IPS DF 6.9 (cell line): Measurements from ENCODE around the gene SNRNP25.
"Not testable (repeated sequence)": the region's sequence is repeated elsewhere in the genome, so short reads cannot be mapped to it uniquely, and the experiment has no call there.

Experiments
- DNase-seq: peaks from one replicate; pipeline ENCODE4 v3.0.0-alpha.2; 2013; ENCODE audit warnings: low read depth, low spot score
- H3K27ac ChIP-seq: one replicate; pipeline ENCODE4 v1.5.1; 2013; ENCODE audit warnings: low read length, control low read depth
- H3K27me3 ChIP-seq: 2 replicates; pipeline ENCODE4 v1.6.1; 2013; ENCODE audit warnings: mild to moderate bottlenecking, low read length; ENCODE audit not compliant: control insufficient read depth, insufficient read depth
- H3K36me3 ChIP-seq: 2 replicates; pipeline ENCODE4 v1.6.1; 2013; ENCODE audit warnings: low read length; ENCODE audit not compliant: control insufficient read depth, insufficient read depth
- H3K4me1 ChIP-seq: 2 replicates; pipeline ENCODE4 v1.6.1; 2013; ENCODE audit warnings: low read length; ENCODE audit not compliant: control insufficient read depth, insufficient read depth
- H3K4me3 ChIP-seq: 2 replicates; pipeline ENCODE4 v1.5.1; 2013; ENCODE audit warnings: mild to moderate bottlenecking, low read length
- H3K9me3 ChIP-seq: 2 replicates; pipeline ENCODE4 v1.6.1; 2013; ENCODE audit warnings: low read length, inconsistent platforms; ENCODE audit not compliant: control insufficient read depth, insufficient read depth
- WGBS: extraction: QIAGEN DNeasy Blood & Tissue Kit; methylation state at CpG from one replicate; pipeline ENCODE4 v1.1.7; 2013; ENCODE audit warnings: mixed read lengths, missing lambda C conversion rate; ENCODE audit not compliant: insufficient read length, insufficient coverage; 5-methylcytosine and 5-hydroxymethylcytosine counted together

The SNRNP25 gene

DNA sequence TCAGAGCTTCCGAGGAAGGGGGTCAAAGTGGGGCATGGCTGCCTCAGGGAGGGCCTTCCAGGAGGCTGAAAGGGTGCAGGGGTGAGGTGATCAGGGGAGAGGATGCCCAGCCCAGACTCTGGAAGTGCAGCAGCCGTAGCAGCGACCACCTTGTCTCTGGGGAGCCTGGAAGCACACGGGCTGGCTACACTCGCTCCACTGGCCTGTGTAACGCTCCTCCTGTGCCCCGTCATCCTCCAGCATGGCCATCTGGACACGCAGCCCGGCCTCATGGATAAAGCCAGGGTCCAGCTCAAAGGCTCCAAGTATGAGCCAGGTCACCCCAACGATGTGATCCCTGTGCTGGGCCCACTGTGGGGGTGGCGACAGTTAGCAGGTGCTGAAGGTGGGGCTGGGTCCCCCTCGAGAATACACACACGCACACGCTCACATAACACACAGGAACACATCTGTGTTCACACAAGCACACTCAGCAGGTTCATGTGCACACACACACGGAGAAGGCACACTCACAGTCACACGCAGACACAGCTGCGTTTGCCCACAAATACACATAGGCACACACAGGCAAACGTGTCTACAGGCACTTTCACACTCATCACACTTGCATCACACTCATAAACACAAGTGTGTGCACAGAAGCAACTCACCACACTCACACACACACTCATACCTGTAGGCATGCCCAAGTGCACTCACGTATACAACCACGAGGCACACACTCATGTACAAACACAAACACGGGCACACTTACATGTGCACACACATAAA, 19.6 kb upstream of the SNRNP25 start:
- Histone ChIP-seq H3K27me3 (no peaks in the 10 kb centered on the region), H3K9me3 (no peaks in the 10 kb centered on the region), H3K27ac (no peak overlapping the region), H3K36me3 (no peaks in the 10 kb centered on the region; the same call in 1 of the 2 replicates), H3K4me3 (no peak overlapping the region), H3K4me1 (peaks cover 2% of the 10 kb centered on the region; the same call in 1 of the 2 replicates)
- WGBS: no CpG with 5 or more reads among the region's 21 CpGs
- no peak for DNase-seq

DNA sequence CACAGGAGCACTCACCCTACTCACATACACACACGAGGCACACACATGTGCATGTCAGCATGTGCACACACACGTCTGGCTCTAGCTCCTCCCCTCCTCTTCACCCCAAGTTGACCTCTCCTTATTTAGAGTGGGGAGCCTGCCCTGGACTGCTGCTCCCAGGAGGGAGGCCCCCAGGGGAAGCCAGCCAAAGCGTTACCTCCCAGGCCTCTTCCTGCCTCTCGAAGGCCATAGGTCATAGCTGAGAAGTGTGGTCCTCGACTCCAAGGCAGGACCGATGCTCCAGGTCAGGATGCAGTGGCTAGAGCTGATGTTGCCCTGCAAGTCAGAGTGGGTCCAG, 19.0 kb upstream of the SNRNP25 start:
- no CpG with 5 or more reads among the region's 6 CpGs for WGBS
- Histone ChIP-seq H3K4me1 (peaks cover 2% of the 10 kb centered on the region; the same call in 1 of the 2 replicates), H3K4me3 (no peak overlapping the region), H3K27me3 (no peaks in the 10 kb centered on the region), H3K9me3 (no peaks in the 10 kb centered on the region), H3K36me3 (no peaks in the 10 kb centered on the region; the same call in 1 of the 2 replicates), H3K27ac (no peak overlapping the region)
- DNase-seq: no peak

DNA sequence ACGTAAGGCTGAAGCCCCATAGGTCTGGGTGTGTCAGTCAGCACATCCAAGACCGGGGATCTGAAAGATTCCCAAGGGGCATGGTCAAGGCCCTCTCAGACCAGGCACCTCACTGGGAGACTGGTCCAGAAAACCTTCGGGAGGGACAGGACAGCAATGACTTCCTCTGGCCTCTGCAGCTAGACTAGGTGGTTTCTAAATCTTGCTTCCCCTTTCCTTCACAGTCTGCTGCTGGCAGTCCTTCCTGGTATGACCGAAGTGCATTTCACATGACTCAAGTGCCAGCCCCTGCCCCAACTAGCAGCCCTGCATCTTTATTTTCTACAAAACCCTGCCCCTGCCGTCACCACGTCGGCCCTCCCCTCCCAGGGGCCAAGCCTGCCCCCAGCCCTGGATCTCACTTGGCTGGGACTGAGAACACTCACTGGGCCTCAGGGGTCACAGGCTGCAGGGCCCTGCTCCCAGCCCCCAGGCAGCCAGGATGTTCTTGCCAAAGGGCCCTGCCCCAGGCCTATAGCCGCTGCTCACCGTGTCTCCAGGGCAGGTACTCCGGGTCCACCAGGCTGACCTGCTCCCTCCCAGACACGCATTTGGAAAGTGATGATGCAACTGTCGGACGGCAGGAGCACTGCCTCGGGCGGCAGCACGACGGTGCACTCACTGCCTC, 18.5 kb upstream of the SNRNP25 start:
- H3K36me3 ChIP-seq: no peaks in the 10 kb centered on the region; the same call in 1 of the 2 replicates
- no peaks in the 10 kb centered on the region for H3K27me3 ChIP-seq
- no peaks in the 10 kb centered on the region for H3K9me3 ChIP-seq
- H3K4me3 ChIP-seq: no peak overlapping the region
- H3K27ac ChIP-seq: no peak overlapping the region
- peaks cover 2% of the 10 kb centered on the region; the same call in 1 of the 2 replicates for H3K4me1 ChIP-seq
- WGBS: no CpG with 5 or more reads among the region's 17 CpGs
- DNase-seq: no peak

DNA sequence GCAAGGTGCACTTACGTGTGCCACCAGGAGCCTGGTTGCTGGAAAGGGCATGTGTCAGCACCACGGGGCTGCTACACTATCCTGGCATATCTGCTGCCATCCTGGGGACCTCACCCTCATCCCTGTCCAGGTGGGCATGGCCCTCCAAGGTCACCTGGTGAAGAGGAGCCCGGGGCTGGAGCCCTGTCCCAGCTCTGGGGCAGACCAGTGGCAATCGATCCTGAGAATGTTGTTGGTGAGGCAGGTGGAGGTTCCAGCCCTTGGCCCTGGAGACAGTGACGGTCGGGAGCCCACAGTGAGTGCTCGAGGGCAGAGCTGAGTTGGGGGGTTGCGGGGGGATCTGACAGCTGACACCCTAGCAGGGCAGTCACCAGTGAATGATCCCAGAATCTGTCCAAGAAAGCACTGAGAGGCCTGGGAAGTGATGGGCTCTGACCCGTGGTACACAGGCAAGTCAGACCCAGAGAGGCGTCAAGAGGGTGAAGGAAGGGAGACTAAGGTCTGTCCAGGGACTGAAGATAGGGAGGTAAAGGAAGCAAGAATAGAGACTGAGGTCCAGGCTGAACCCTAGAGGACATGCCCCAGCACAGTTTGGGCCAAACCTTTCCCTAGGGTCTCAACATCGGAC, 17.8 kb upstream of the SNRNP25 start:
- Histone ChIP-seq H3K27ac (no peak overlapping the region), H3K9me3 (no peaks in the 10 kb centered on the region), H3K4me1 (peaks cover 2% of the 10 kb centered on the region; the same call in 1 of the 2 replicates)

DNA sequence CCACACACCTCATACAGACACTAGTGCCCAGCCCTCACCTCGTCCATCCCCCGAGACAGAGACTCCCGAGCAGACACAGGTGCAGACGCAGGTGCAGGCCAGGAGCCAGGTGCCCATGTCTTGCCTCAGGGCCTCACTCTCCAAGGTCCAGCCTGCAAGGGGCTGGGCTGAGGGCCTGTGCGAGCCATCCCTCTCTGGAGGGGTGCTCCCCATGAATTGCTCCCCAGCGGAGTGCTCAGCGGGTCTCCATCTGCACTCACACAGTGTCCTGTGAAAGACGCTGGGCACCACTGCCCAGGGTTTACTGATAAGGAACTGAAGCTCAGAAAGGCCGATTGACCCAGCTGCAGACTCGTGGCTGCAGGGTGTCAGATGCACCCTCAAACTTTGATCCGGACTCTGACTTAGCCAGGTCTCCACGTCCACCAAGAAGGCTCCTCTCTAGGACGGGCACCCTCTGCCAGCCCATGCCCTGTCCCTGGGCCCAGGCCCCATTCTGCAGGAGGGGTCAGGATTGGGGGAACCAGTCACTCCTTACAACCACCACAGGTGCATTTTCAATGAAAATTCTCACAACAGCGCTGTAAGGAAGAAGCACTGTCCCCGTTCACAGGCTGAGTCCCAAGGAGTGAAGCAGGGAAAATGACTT, 17.2 kb upstream of the SNRNP25 start:
- Histone ChIP-seq H3K4me3 (no peak overlapping the region), H3K27ac (no peak overlapping the region), H3K4me1 (peaks cover 2% of the 10 kb centered on the region; the same call in 1 of the 2 replicates), H3K36me3 (peaks cover 1% of the 10 kb centered on the region), H3K27me3 (no peaks in the 10 kb centered on the region), H3K9me3 (no peaks in the 10 kb centered on the region)
- no CpG with 5 or more reads among the region's 15 CpGs for WGBS
- no peak for DNase-seq

More for the DNA sequence above, 17.8 kb upstream of the SNRNP25 start:
- H3K4me3 ChIP-seq: no peak overlapping the region
- no CpG with 5 or more reads among the region's 11 CpGs for WGBS
- H3K27me3 ChIP-seq: no peaks in the 10 kb centered on the region
- DNase-seq: no peak
- H3K36me3 ChIP-seq: no peaks in the 10 kb centered on the region; the same call in 1 of the 2 replicates

DNA sequence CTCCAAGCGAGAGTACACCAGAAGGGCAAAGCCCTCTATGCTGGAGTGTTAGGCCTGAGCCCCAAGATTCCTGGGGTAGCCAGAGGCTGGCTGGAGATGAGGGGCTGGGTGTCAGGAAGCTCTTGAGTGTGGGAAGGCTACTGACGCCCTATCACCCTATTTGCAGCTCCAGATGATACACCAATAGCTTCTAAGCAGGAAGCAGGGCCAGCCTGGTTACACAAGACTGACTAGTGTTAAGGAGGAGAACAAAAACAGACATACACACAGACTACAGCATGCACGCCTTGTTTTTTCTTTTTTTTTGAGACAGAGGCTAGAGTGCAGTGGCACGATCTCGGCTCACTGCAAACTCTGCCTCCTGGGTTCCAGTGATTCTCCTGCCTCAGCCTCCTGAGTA, 16.1 kb upstream of the SNRNP25 start:
- Histone ChIP-seq H3K9me3 (0 out of 2 replicates have a peak, but pooled peaks cover 1% of the 10 kb centered on the region), H3K27ac (no peak overlapping the region), H3K27me3 (no peaks in the 10 kb centered on the region), H3K36me3 (peaks cover 12% of the 10 kb centered on the region), H3K4me3 (no peak overlapping the region), H3K4me1 (peaks cover 2% of the 10 kb centered on the region; the same call in 1 of the 2 replicates)
- no peak for DNase-seq
- WGBS: no CpG with 5 or more reads among the region's 5 CpGs

DNA sequence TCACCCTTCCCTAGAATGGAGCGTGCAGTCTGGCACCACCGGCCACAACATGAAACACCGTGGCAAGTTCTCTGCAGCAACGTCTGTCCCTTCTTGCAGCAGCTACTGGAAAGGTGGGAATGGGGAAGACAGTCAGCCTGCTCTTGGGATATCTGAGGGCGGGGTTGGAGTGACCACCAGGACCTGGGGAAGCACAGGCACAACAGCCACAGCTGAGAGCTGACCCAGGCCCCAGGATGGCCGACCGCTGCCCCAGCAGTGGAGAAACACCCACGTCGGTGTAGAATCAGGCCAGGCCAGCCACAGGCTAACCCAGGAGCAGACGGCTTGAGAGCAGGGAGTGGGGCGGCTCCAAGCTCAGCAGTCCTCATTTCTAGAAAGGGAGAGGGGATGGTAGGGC, 15.4 kb upstream of the SNRNP25 start:
- not testable (repeated sequence) for H3K4me1 ChIP-seq, H3K27ac ChIP-seq, H3K9me3 ChIP-seq, DNase-seq, H3K4me3 ChIP-seq, H3K27me3 ChIP-seq
- whole genome bisulfite sequencing: no CpG with 5 or more reads among the region's 11 CpGs
- peaks cover 19% of the 10 kb centered on the region for H3K36me3 ChIP-seq

DNA sequence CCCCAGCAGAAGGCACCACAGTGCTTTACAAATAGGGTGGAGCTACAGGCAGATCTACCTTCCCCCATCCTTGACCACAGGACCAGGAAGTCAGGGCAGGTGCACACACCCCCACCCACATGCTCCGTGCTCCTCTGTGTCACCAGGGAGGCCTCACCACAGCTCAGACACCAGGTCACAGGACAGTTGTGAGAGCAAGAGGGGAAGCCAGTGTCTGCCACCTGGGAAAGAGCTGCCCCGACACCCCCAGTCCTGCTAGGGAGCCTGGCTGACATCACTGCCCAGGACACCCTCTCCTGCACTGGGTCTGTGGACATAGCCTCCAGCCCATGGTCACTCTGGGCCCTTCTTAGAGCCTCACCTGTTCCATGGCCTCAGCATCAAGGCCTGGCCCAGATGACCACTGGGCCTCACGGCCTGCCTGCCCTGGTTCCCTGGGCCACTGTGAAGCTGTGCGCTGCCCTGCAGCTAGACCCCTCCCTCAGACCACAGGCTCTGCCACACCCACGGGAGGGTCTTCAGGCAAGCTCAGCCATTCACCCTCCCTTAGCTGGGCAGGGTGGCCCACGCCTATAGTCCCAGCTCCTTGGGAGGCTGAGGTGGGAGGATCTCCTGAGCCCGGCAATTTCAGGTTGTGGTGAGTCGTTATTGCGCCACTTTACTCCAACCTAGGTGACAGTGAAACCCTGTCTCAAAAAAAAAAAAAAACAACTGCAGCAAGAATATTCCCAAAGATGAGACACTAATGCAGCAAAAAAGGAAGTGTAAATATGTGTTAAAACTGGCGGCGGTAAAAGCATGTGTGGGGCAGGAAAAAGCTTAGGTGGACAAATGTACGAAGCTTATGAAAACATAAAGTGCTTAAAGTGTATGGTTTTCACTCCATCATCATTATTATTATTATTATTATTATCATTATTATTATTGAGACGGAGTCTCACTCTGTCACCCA, 14.4 kb upstream of the SNRNP25 start:
- Histone ChIP-seq H3K9me3 (0 out of 2 replicates have a peak, but pooled peaks cover 1% of the 10 kb centered on the region), H3K4me1 (peaks cover 2% of the 10 kb centered on the region; the same call in 1 of the 2 replicates), H3K36me3 (peaks cover 20% of the 10 kb centered on the region), H3K4me3 (no peak overlapping the region), H3K27me3 (no peaks in the 10 kb centered on the region), H3K27ac (no peak overlapping the region)
- WGBS: no CpG with 5 or more reads among the region's 13 CpGs
- DNase-seq: no peak

DNA sequence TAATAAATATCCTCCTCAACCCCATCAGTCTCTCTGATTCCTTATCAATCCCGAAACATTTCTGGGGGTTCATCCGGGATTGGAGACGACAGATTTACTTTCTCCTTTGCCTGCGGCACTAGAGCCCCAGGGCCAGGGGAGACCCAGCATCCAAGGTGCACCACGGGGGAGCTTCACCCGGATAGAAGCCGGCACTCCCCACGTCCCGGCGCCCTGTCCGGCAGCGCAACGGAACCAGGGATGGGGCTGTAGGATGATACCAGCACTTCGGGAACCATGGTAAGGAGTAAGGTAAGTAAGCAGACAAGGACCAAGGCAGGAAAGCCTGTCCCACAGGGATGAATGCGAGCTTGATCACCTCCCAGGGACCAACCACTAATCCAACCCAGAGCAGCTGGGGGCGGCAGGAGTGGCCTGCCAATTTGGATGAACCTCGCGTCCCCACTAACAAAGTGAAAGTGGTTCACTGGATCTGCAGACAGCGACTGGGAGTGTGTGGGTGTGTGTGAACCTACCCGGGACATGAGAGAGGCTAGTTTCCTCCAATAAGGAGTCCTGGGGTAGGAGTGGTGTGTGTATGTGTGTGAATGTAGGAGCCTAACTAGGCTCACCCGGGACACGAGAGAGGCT, 12.1 kb upstream of the SNRNP25 start:
- no peak for DNase-seq
- Histone ChIP-seq H3K4me3 (no peak overlapping the region), H3K36me3 (peaks cover 29% of the 10 kb centered on the region), H3K9me3 (0 out of 2 replicates have a peak, but pooled peaks cover 1% of the 10 kb centered on the region), H3K27ac (no peak overlapping the region), H3K4me1 (no peaks in the 10 kb centered on the region), H3K27me3 (no peaks in the 10 kb centered on the region)
- no CpG with 5 or more reads among the region's 22 CpGs for WGBS
